Ovary (tissue), 9 donors: ENCODE data around the gene SHC1. TPM values are rescaled to one million over a fixed set of nuclear protein-coding genes. Genes with fewer than 3 reads are reported as not detected.

ENCODE experiments used
- DNase-seq, 5 donors: peaks; one replicate each; pipeline ENCODE4 v3.0.0-alpha.2; 2019 to 2020
- H3K27ac ChIP-seq, 2 donors: fragments of 200-600 bp; one replicate each; pipeline versions ENCODE4 v1.5.1 to v1.8.0; 2019 to 2022
- H3K27me3 ChIP-seq: fragments of 200-600 bp; one replicate; pipeline ENCODE4 v1.8.0; 2022
- H3K36me3 ChIP-seq: fragments of 200-600 bp; sonication (generic); one replicate; pipeline ENCODE4 v1.5.1; 2019
- H3K4me1 ChIP-seq: one replicate; pipeline ENCODE4 v1.8.1; 2013; ENCODE audit warnings: mild to moderate bottlenecking, moderate library complexity; ENCODE audit not compliant: insufficient read depth
- H3K4me3 ChIP-seq: fragments of 200-600 bp; sonication (generic); one replicate; pipeline ENCODE4 v1.5.1; 2017
- H3K9me3 ChIP-seq, 2 donors: fragments of 200-600 bp in 1 of 2; sonication (generic) in 1 of 2; one replicate each; pipeline versions ENCODE4 v1.5.1 to v1.8.1; 2013 to 2019; ENCODE audit warnings: mild to moderate bottlenecking in 1 of 2, moderate library complexity in 1 of 2
- CTCF ChIP-seq, 3 donors: fragments of 450-650 bp in 2 of 3; fragments of 200-600 bp in 1 of 3; IDR thresholded peaks; one replicate each; pipeline versions ENCODE4 v1.5.1 to v1.8.0; 2016 to 2022; ENCODE audit warnings: antibody characterized with exemption in 3 of 3, mild to moderate bottlenecking in 1 of 3
- EP300 ChIP-seq: sonication (generic); formaldehyde crosslinking; IDR thresholded peaks from one replicate; pipeline ENCODE4 v1.6.1; 2017; ENCODE audit warnings: antibody characterized with exemption
- POLR2A ChIP-seq: fragments of 450-650 bp; IDR thresholded peaks from one replicate; pipeline ENCODE4 v1.6.1; 2017; ENCODE audit warnings: antibody characterized with exemption, mild to moderate bottlenecking, moderate library complexity
- WGBS, 3 donors: extraction: QIAGEN DNeasy Blood & Tissue Kit in 1 of 3; methylation state at CpG; one replicate each; pipeline versions ENCODE4 v1.1.5 to v1.1.7; 2013 to 2017; 5-methylcytosine and 5-hydroxymethylcytosine counted together
- intact Hi-C, 4 donors: fragments of 100-400 bp; cut with DNase I; formaldehyde crosslinking; loops; one replicate each; pipeline versions ENCODE4 v1.11.0 to v1.15.1; 2022 to 2023
- microRNA-seq, 3 donors: library from miRNA; unstranded; fragments of <30 nt; microRNA quantifications; one replicate each; pipeline versions ENCODE4 to v1.2.0, GENCODE V29; 2019 to 2020
- polyA plus RNA-seq, 2 donors: library from polyadenylated mRNA; stranded (reverse); fragments of 200-250 nt in 1 of 2; fragments of 350-450 nt in 1 of 2; fragmentation: Illumina TruSeq in 1 of 2; extraction: RNeasy Lipid Tissue Mini Kit (QIAGEN cat#74804) in 1 of 2; gene quantifications; one replicate each; pipeline ENCODE4 v1.2.3, GENCODE V29; 2013 to 2014
- small RNA-seq: library from RNA; depleted of rRNA; stranded (forward); fragments of <200 nt; gene quantifications from one replicate; pipeline ENCODE3, GENCODE V24; 2016
- total RNA-seq, 7 donors: library from RNA; depleted of rRNA in 2 of 7; stranded (reverse); fragments of >200 nt in 2 of 7; fragmentation: NEBNext Ultra II Directional in 3 of 7; extraction: Animal tissue kit (Norgen Biotek cat#: 25700) in 3 of 7; gene quantifications; one replicate each; pipeline versions ENCODE4 v1.1.0 to v1.2.4, GENCODE V29; 2016 to 2023
- donor health status: DM: no; HTN: no; CAD: no; lungs with moderate emphysema.
- donor health status: DM: no; HTN: no; CAD: no.
- donor health status: Bipolar disorder and iron deficiency.
- donor health status: DM: yes; HTN: yes; CAD: no.
- donor health status: DM: no; HTN: no; CAD: no.
- donor health status: DM: yes; HTN: yes; CAD: no.

SHC1 gene
- total and polyA plus RNA-seq, 9 donors, result 36.8 to 183 (median 80.0) TPM

- Histone ChIP-seq H3K27ac (no peak overlapping the region), H3K4me1 (no peaks in the 10 kb centered on the region), H3K36me3 (no peaks in the 10 kb centered on the region), H3K9me3 (no peaks in the 10 kb centered on the region), H3K4me3 (no peak overlapping the region), H3K27me3 (no peaks in the 10 kb centered on the region)
- TF ChIP-seq EP300 (no peak), POLR2A (no peak), CTCF (IDR thresholded peaks at IDR 0.05) (no peak)
- intact Hi-C loops, result no loop called here
- DNase-seq, result no peak
- 77 to 85% (median 81%) methylated on average over 3 of the region's 3 CpGs for WGBS, 3 donors
Measured at GRCh38 chr1:154923695-154924094, 46.9 kb downstream of the SHC1 start.

- Histone ChIP-seq H3K36me3 (no peaks in the 10 kb centered on the region), H3K27me3 (no peaks in the 10 kb centered on the region), H3K4me3 (no peak overlapping the region), H3K4me1 (peaks cover 2% of the 10 kb centered on the region), H3K27ac (no peak overlapping the region), H3K9me3 (no peaks in the 10 kb centered on the region)
- WGBS, 3 donors, result 85 to 88% (median 87%) methylated on average over 3 of the region's 3 CpGs
- TF ChIP-seq POLR2A (no peak), EP300 (no peak), CTCF (IDR thresholded peaks at IDR 0.05) (no peak)
- intact Hi-C loops, result no loop called here
- DNase-seq, result no peak
Measured at GRCh38 chr1:154913273-154913672, 57.3 kb downstream of the SHC1 start.

GRCh38 chr1:154912755-154913154 lies 57.8 kb downstream of the SHC1 start:
- intact Hi-C loops, result no loop called here
- no peak overlapping the region for H3K27ac ChIP-seq
- no peak for DNase-seq

More at GRCh38 chr1:154912755-154913154, 57.8 kb downstream of the SHC1 start:
- Histone ChIP-seq H3K4me1 (peaks cover 2% of the 10 kb centered on the region), H3K9me3 (no peaks in the 10 kb centered on the region), H3K27me3 (no peaks in the 10 kb centered on the region), H3K4me3 (no peak overlapping the region), H3K36me3 (no peaks in the 10 kb centered on the region)
- TF ChIP-seq EP300, result no peak
- no peak for TF ChIP-seq CTCF (IDR thresholded peaks at IDR 0.05)
- no peak for TF ChIP-seq POLR2A
- WGBS, 3 donors, result 93 to 97% (median 93%) methylated on average over 2 of the region's 2 CpGs

Small RNA genes within 50 kb of the gene (microRNA-seq; reads per million reads assigned to microRNA genes)
- 0 to 0.38 (median 0.36) reads per million in 3 donors for gene MIR4258

Small RNA genes within 50 kb of the gene (small RNA-seq; reads per million reads assigned to genes)
- gene MIR4258, result not detected
- gene RF00017, result not detected

Other genes starting within 250 kb of the SHC1 start
- 1 to 10 TPM in 5 of 7 donors, under 1 TPM in 2; 0.71 to 6.0 (median 1.7) TPM for gene KCNN3, start 100.5 kb downstream of the SHC1 start, total RNA-seq
- 1 to 10 TPM in 1 of 2 donors, under 1 TPM in 1; 0.91 to 6.1 TPM for gene KCNN3, start 100.5 kb downstream of the SHC1 start, polyA plus RNA-seq
- 10 to 100 TPM in 6 of 7 donors, 1 to 10 TPM in 1; 8.6 to 50.7 (median 35.3) TPM for gene PMVK, start 34.0 kb downstream of the SHC1 start, total RNA-seq
- 10 to 100 TPM; 21.4 to 30.6 TPM for gene PMVK, start 34.0 kb downstream of the SHC1 start, polyA plus RNA-seq
- 100 to 1,000 TPM in 6 of 7 donors, 10 to 100 TPM in 1; 78.7 to 170 (median 120) TPM for gene PBXIP1, start 14.6 kb downstream of the SHC1 start, total RNA-seq
- 100 to 1,000 TPM; 105 to 151 TPM for gene PBXIP1, start 14.6 kb downstream of the SHC1 start, polyA plus RNA-seq
- gene PYGO2, start 9.0 kb downstream of the SHC1 start, total RNA-seq, result 10 to 100 TPM; 17.2 to 53.0 (median 42.5) TPM
- gene PYGO2, start 9.0 kb downstream of the SHC1 start, polyA plus RNA-seq, result 10 to 100 TPM; 25.0 to 28.8 TPM
- 10 to 100 TPM; 12.2 to 29.9 (median 24.8) TPM for gene CKS1B, start 3.9 kb upstream of the SHC1 start, total RNA-seq
- 10 to 100 TPM; 41.7 to 55.8 TPM for gene CKS1B, start 3.9 kb upstream of the SHC1 start, polyA plus RNA-seq
- 10 to 100 TPM; 11.1 to 30.0 (median 19.9) TPM for gene FLAD1, start 12.6 kb upstream of the SHC1 start, total RNA-seq
- 10 to 100 TPM; 14.2 to 16.4 TPM for gene FLAD1, start 12.6 kb upstream of the SHC1 start, polyA plus RNA-seq
- gene LENEP, start 22.8 kb upstream of the SHC1 start, total RNA-seq, result not detected
- not detected for gene LENEP, start 22.8 kb upstream of the SHC1 start, polyA plus RNA-seq
- gene ZBTB7B, start 32.1 kb upstream of the SHC1 start, total RNA-seq, result 10 to 100 TPM; 15.3 to 45.5 (median 33.1) TPM
- gene ZBTB7B, start 32.1 kb upstream of the SHC1 start, polyA plus RNA-seq, result 10 to 100 TPM in 1 of 2 donors, 1 to 10 TPM in 1; 3.6 to 18.2 TPM
- 1 to 10 TPM in 4 of 7 donors, under 1 TPM in 2, not detected in 1; 0.45 to 1.4 (median 1.2) TPM for gene DCST2, start 63.0 kb upstream of the SHC1 start, total RNA-seq
- 1 to 10 TPM in 1 of 2 donors, under 1 TPM in 1; 0.17 to 1.1 TPM for gene DCST2, start 63.0 kb upstream of the SHC1 start, polyA plus RNA-seq
- gene DCST1, start 63.1 kb upstream of the SHC1 start, total RNA-seq, result under 1 TPM in 4 of 7 donors, not detected in 3; 0.22 to 0.80 (median 0.51) TPM
- under 1 TPM in 1 of 2 donors, not detected in 1; 0.06 TPM for gene DCST1, start 63.1 kb upstream of the SHC1 start, polyA plus RNA-seq
- 100 to 1,000 TPM in 1 of 7 donors, 10 to 100 TPM in 6; 34.8 to 149 (median 67.8) TPM for gene ADAM15, start 80.6 kb upstream of the SHC1 start, total RNA-seq
- 10 to 100 TPM; 17.0 to 61.7 TPM for gene ADAM15, start 80.6 kb upstream of the SHC1 start, polyA plus RNA-seq
- gene EFNA4, start 93.0 kb upstream of the SHC1 start, total RNA-seq, result 10 to 100 TPM in 5 of 7 donors, 1 to 10 TPM in 2; 8.6 to 14.1 (median 12.2) TPM
- 10 to 100 TPM in 1 of 2 donors, 1 to 10 TPM in 1; 7.3 to 10.6 TPM for gene EFNA4, start 93.0 kb upstream of the SHC1 start, polyA plus RNA-seq
- gene EFNA3, start 108.1 kb upstream of the SHC1 start, total RNA-seq, result 1 to 10 TPM; 1.3 to 3.7 (median 2.4) TPM
- gene EFNA3, start 108.1 kb upstream of the SHC1 start, polyA plus RNA-seq, result 1 to 10 TPM; 1.6 to 2.1 TPM
- gene EFNA1, start 157.1 kb upstream of the SHC1 start, total RNA-seq, result 10 to 100 TPM; 12.1 to 51.6 (median 16.6) TPM
- gene EFNA1, start 157.1 kb upstream of the SHC1 start, polyA plus RNA-seq, result 10 to 100 TPM; 18.6 to 27.3 TPM
- gene SLC50A1, start 165.1 kb upstream of the SHC1 start, total RNA-seq, result 10 to 100 TPM; 10.8 to 31.4 (median 16.8) TPM
- 10 to 100 TPM; 19.7 to 50.2 TPM for gene SLC50A1, start 165.1 kb upstream of the SHC1 start, polyA plus RNA-seq
- gene DPM3, start 169.8 kb upstream of the SHC1 start, total RNA-seq, result 100 to 1,000 TPM in 1 of 7 donors, 10 to 100 TPM in 6; 59.3 to 126 (median 85.5) TPM
- gene DPM3, start 169.8 kb upstream of the SHC1 start, polyA plus RNA-seq, result 100 to 1,000 TPM in 1 of 2 donors, under 1 TPM in 1; 0.70 to 168 TPM
- 100 to 1,000 TPM in 6 of 7 donors, 10 to 100 TPM in 1; 96.5 to 209 (median 158) TPM for gene KRTCAP2, start 202.6 kb upstream of the SHC1 start, total RNA-seq
- gene KRTCAP2, start 202.6 kb upstream of the SHC1 start, polyA plus RNA-seq, result 100 to 1,000 TPM; 219 to 499 TPM
- gene TRIM46, start 203.1 kb upstream of the SHC1 start, total RNA-seq, result under 1 TPM in 6 of 7 donors, not detected in 1; 0.12 to 0.87 (median 0.54) TPM
- gene TRIM46, start 203.1 kb upstream of the SHC1 start, polyA plus RNA-seq, result under 1 TPM; 0.12 to 0.24 TPM
- 10 to 100 TPM; 19.9 to 50.2 (median 29.1) TPM for gene THBS3, start 237.2 kb upstream of the SHC1 start, total RNA-seq
- gene THBS3, start 237.2 kb upstream of the SHC1 start, polyA plus RNA-seq, result 10 to 100 TPM; 23.1 to 28.2 TPM
- 10 to 100 TPM; 18.5 to 33.4 (median 27.7) TPM for gene MTX1, start 237.9 kb upstream of the SHC1 start, total RNA-seq
- 10 to 100 TPM; 15.6 to 35.4 TPM for gene MTX1, start 237.9 kb upstream of the SHC1 start, polyA plus RNA-seq